HEK293 (cell line): ENCODE measurements around the gene HPCAL1.
A peak's percentile ranks its signal among the peaks of the same experiment; 100 is the strongest.

ENCODE experiments used
- CTCF ChIA-PET: fragments of 350-600 bp; formaldehyde crosslinking; extraction: SDS; loops from one replicate; lab custom pipeline; 2021; ENCODE audit warnings: antibody characterized with exemption; lab: Yijun Ruan, JAX
- POLR2A ChIA-PET: fragments of 300-600 bp; formaldehyde crosslinking; extraction: SDS; loops from one replicate; lab custom pipeline; 2020; ENCODE audit warnings: antibody characterized with exemption, inconsistent platforms; lab: Yijun Ruan, JAX
- H3K27ac ChIP-seq: fragments of 200-500 bp; sonication (Bioruptor generic); 2 replicates; pipeline ENCODE4 v1.5.1; 2014; ENCODE audit warnings: low read depth, low read length, control low read depth, inconsistent platforms; ENCODE audit errors: extremely low read depth
- H3K36me3 ChIP-seq, 2 experiments: fragments of 200-500 bp in 1 of 2; sonication (Bioruptor generic) in 1 of 2; 1 replicate in 1 of 2; 2 replicates in 1 of 2; pipeline ENCODE4 v1.5.1; 2014 to 2017; ENCODE audit warnings: inconsistent platforms in 2 of 2, low read length in 2 of 2; ENCODE audit not compliant: control insufficient read depth in 2 of 2, insufficient read depth in 1 of 2
- H3K4me1 ChIP-seq: fragments of 200-500 bp; sonication (Bioruptor generic); 2 replicates; pipeline ENCODE4 v1.5.1; 2014; ENCODE audit warnings: mild to moderate bottlenecking, low read length, inconsistent platforms; ENCODE audit not compliant: control insufficient read depth, insufficient read depth
- H3K4me3 ChIP-seq: 2 replicates; pipeline ENCODE4 v1.5.1; 2011; ENCODE audit warnings: low read depth, mild to moderate bottlenecking, control low read depth, low read length, moderate library complexity
- H3K9me3 ChIP-seq: fragments of 200-500 bp; sonication (Bioruptor generic); 2 replicates; pipeline ENCODE4 v1.5.1; 2014; ENCODE audit warnings: low read depth, low read length, inconsistent platforms; ENCODE audit not compliant: control insufficient read depth, insufficient read depth
- GLIS2 ChIP-seq: fragments of 450-650 bp; formaldehyde crosslinking; IDR thresholded peaks from 2 replicates; pipeline ENCODE4 v1.5.1; 2016; ENCODE audit warnings: missing biosample characterization, missing genetic modification characterization
- KLF1 ChIP-seq: fragments of 450-650 bp; formaldehyde crosslinking; IDR thresholded peaks from 2 replicates; pipeline ENCODE4 v1.5.1; 2016; ENCODE audit warnings: missing biosample characterization, missing genetic modification characterization
- KLF16 ChIP-seq: fragments of 450-650 bp; formaldehyde crosslinking; IDR thresholded peaks from 2 replicates; pipeline ENCODE4 v1.5.1; 2017; ENCODE audit warnings: missing biosample characterization, missing genetic modification characterization
- PATZ1 ChIP-seq: fragments of 450-650 bp; formaldehyde crosslinking; IDR thresholded peaks from 2 replicates; pipeline ENCODE4 v1.5.1; 2016; ENCODE audit warnings: missing biosample characterization, missing genetic modification characterization
- SALL2 ChIP-seq: fragments of 450-650 bp; formaldehyde crosslinking; IDR thresholded peaks from 2 replicates; pipeline ENCODE4 v1.5.0; 2017; ENCODE audit warnings: missing biosample characterization, mild to moderate bottlenecking, missing genetic modification characterization, borderline replicate concordance
- ZBTB11 ChIP-seq: fragments of 450-650 bp; formaldehyde crosslinking; conservative IDR thresholded peaks from 2 replicates; pipeline ENCODE4 v1.5.1; 2016; ENCODE audit warnings: low read depth, missing biosample characterization, missing genetic modification characterization
- ZBTB26 ChIP-seq: fragments of 450-650 bp; formaldehyde crosslinking; optimal IDR thresholded peaks from 2 replicates; pipeline ENCODE3; 2016; ENCODE audit warnings: missing biosample characterization, mild to moderate bottlenecking, missing genetic modification characterization
- ZBTB7A ChIP-seq: fragments of 450-650 bp; formaldehyde crosslinking; IDR thresholded peaks from 2 replicates; pipeline ENCODE4 v1.5.1; 2016; ENCODE audit warnings: low read depth, missing biosample characterization, missing genetic modification characterization
- ZIC2 ChIP-seq: fragments of 450-650 bp; formaldehyde crosslinking; IDR thresholded peaks from 2 replicates; pipeline ENCODE4 v1.5.1; 2016; ENCODE audit warnings: missing biosample characterization, missing genetic modification characterization
- ZNF132 ChIP-seq: fragments of 450-650 bp; formaldehyde crosslinking; IDR thresholded peaks from 2 replicates; pipeline ENCODE4 v1.5.1; 2017; ENCODE audit warnings: missing biosample characterization, missing genetic modification characterization, borderline replicate concordance
- ZNF2 ChIP-seq: fragments of 450-650 bp; formaldehyde crosslinking; IDR thresholded peaks from 2 replicates; pipeline ENCODE4 v1.5.1; 2016; ENCODE audit warnings: missing biosample characterization, missing genetic modification characterization
- ZNF26 ChIP-seq: fragments of 450-650 bp; formaldehyde crosslinking; IDR thresholded peaks from 2 replicates; pipeline ENCODE4 v1.5.1; 2016; ENCODE audit warnings: missing biosample characterization, missing genetic modification characterization
- ZNF292 ChIP-seq: fragments of 450-650 bp; formaldehyde crosslinking; IDR thresholded peaks from 2 replicates; pipeline ENCODE4 v1.5.1; 2016; ENCODE audit warnings: low read depth, missing biosample characterization, missing genetic modification characterization, borderline replicate concordance
- ZNF416 ChIP-seq: fragments of 450-650 bp; formaldehyde crosslinking; IDR thresholded peaks from 2 replicates; pipeline ENCODE4 v1.5.1; 2016; ENCODE audit warnings: missing biosample characterization, missing genetic modification characterization
- ZNF433 ChIP-seq: fragments of 450-650 bp; formaldehyde crosslinking; IDR thresholded peaks from 2 replicates; pipeline ENCODE4 v1.5.1; 2016; ENCODE audit warnings: missing biosample characterization, missing genetic modification characterization, low read depth
- ZNF596 ChIP-seq: fragments of 450-650 bp; IDR thresholded peaks from 2 replicates; pipeline ENCODE4 v1.5.0; 2018; ENCODE audit warnings: missing biosample characterization, mild to moderate bottlenecking, missing genetic modification characterization, moderate library complexity
- ZNF610 ChIP-seq: fragments of 450-650 bp; formaldehyde crosslinking; IDR thresholded peaks from 2 replicates; pipeline ENCODE4 v1.5.1; 2016; ENCODE audit warnings: missing biosample characterization, missing genetic modification characterization, borderline replicate concordance
- ZNF670 ChIP-seq: fragments of 450-650 bp; formaldehyde crosslinking; IDR thresholded peaks from 2 replicates; pipeline ENCODE4 v1.5.1; 2016; ENCODE audit warnings: missing biosample characterization, missing genetic modification characterization, low read depth
- ZNF843 ChIP-seq: fragments of 450-650 bp; formaldehyde crosslinking; IDR thresholded peaks from 2 replicates; pipeline ENCODE4 v1.5.1; 2016; ENCODE audit warnings: missing biosample characterization, missing genetic modification characterization

HPCAL1 gene

GRCh38 chr2:10423400-10423774, 120.7 kb downstream of the HPCAL1 start:
- peaks cover 0 to 4% of the 10 kb centered on the region in 2 experiments; a peak in 2 of 3 replicates for H3K36me3 ChIP-seq
- ChIA-PET POLR2A (no interaction called here), CTCF (interaction anchor here (1.5 to 2.2 kb wide), 2 partner anchors 11 to 15 kb away, joined by 4 to 13 read pairs; no protein-coding TSS in a partner anchor)
- H3K27ac ChIP-seq, result no peak overlapping the region
- TF ChIP-seq ZNF433 (tag by site-specific recombination), result no peak
- no peaks in the 10 kb centered on the region for H3K9me3 ChIP-seq
- no peak overlapping the region for H3K4me3 ChIP-seq
- no peaks in the 10 kb centered on the region for H3K4me1 ChIP-seq

- POLR2A ChIA-PET, result no interaction called here
- H3K27ac ChIP-seq, result no peak overlapping the region
- H3K4me1 ChIP-seq, result no peaks in the 10 kb centered on the region
- no peak for TF ChIP-seq ZBTB7A (tag by site-specific recombination)
- TF ChIP-seq ZNF670, result no peak
- peak; percentile 63 for TF ChIP-seq ZIC2 (tag by site-specific recombination)
- TF ChIP-seq ZNF416 (tag by site-specific recombination), result no peak
- TF ChIP-seq KLF16, result no peak
- no peaks in the 10 kb centered on the region for H3K9me3 ChIP-seq
- H3K36me3 ChIP-seq, result peaks cover 0 to 4% of the 10 kb centered on the region in 2 experiments; a peak in 2 of 3 replicates
- H3K4me3 ChIP-seq, result no peak overlapping the region
- CTCF ChIA-PET, result interaction anchor here (0.7 to 2.2 kb wide), 3 partner anchors 11 to 1028 kb away, joined by 3 to 13 read pairs (median 4); no protein-coding TSS in a partner anchor
Measured at GRCh38 chr2:10424051-10424450, 121.3 kb downstream of the HPCAL1 start.

- ChIA-PET POLR2A (no interaction called here), CTCF (interaction anchor here (0.7 to 2.2 kb wide), 4 partner anchors 10 to 1029 kb away, joined by 3 to 13 read pairs (median 5); no protein-coding TSS in a partner anchor)
- Histone ChIP-seq H3K9me3 (no peaks in the 10 kb centered on the region), H3K4me1 (no peaks in the 10 kb centered on the region), H3K36me3 (peaks cover 0 to 4% of the 10 kb centered on the region in 2 experiments; a peak in 2 of 3 replicates), H3K4me3 (no peak overlapping the region), H3K27ac (no peak overlapping the region)
- no peak for TF ChIP-seq KLF1 (tag by site-specific recombination)
Measured at GRCh38 chr2:10424916-10425505, 122.3 kb downstream of the HPCAL1 start.

GRCh38 chr2:10425699-10426098, 123.0 kb downstream of the HPCAL1 start:
- no peaks in the 10 kb centered on the region for H3K4me1 ChIP-seq
- no peak for TF ChIP-seq ZNF610 (tag by site-specific recombination)
- TF ChIP-seq ZNF132 (tag by site-specific recombination), result no peak
- no peak for TF ChIP-seq ZBTB26 (tag by site-specific recombination)
- no peak for TF ChIP-seq ZNF292 (tag by site-specific recombination)
- TF ChIP-seq GLIS2 (tag by site-specific recombination), result no peak
- no peak for TF ChIP-seq PATZ1 (tag by site-specific recombination)
- TF ChIP-seq ZNF2, result no peak
- TF ChIP-seq SALL2, result no peak
- TF ChIP-seq ZNF843, result no peak
- no peak for TF ChIP-seq ZNF26 (tag by site-specific recombination)
- no peak for TF ChIP-seq ZBTB11 (tag by site-specific recombination)
- TF ChIP-seq ZNF596 (tag by site-specific recombination), result no peak

More at GRCh38 chr2:10425699-10426098, 123.0 kb downstream of the HPCAL1 start:
- ChIA-PET POLR2A (no interaction called here), CTCF (interaction anchor here (0.9 to 1.6 kb wide), 3 partner anchors 9 to 17 kb away, joined by 3 to 6 read pairs (median 6); no protein-coding TSS in a partner anchor)
- no peak overlapping the region for H3K27ac ChIP-seq
- H3K36me3 ChIP-seq, result peaks cover 0 to 4% of the 10 kb centered on the region in 2 experiments; a peak in 1 of 3 replicates
- H3K4me3 ChIP-seq, result no peak overlapping the region
- no peaks in the 10 kb centered on the region for H3K9me3 ChIP-seq
